SK-N-SH treated with all-trans-retinoic acid at 6 μM for 48 hours (cell line): Measurements from ENCODE around the gene TALDO1.

Experiments
- ATAC-seq: fragments of 200-7000 bp; cut with Tn5 transposase; 3 replicates; pipeline ENCODE4 v1.9.1; 2020; ENCODE audit warnings: mild to moderate bottlenecking, moderate library complexity
- ARNTL ChIP-seq: fragments of 450-650 bp; formaldehyde crosslinking; IDR thresholded peaks from 2 replicates; pipeline ENCODE4 v1.5.0; 2020; ENCODE audit warnings: low read depth, mild to moderate bottlenecking, moderate library complexity, borderline replicate concordance
- BACH2 ChIP-seq: fragments of 250-450 bp; sonication (Bioruptor Pico); IDR thresholded peaks from 2 replicates; pipeline ENCODE4 v1.9.0; 2021; ENCODE audit warnings: mild to moderate bottlenecking, borderline replicate concordance
- CREB5 ChIP-seq: fragments of 250-450 bp; sonication (Bioruptor Pico); IDR thresholded peaks from 2 replicates; pipeline ENCODE4 v1.5.1; 2020; ENCODE audit warnings: low read depth, mild to moderate bottlenecking, moderate library complexity
- CSDC2 ChIP-seq: fragments of 250-450 bp; sonication (Bioruptor Pico); IDR thresholded peaks from 2 replicates; pipeline ENCODE4 v1.5.0; 2020; ENCODE audit warnings: mild to moderate bottlenecking, moderate library complexity
- CSRNP3 ChIP-seq: fragments of 250-450 bp; sonication (Bioruptor Pico); IDR thresholded peaks from 2 replicates; pipeline ENCODE4 v1.5.1; 2021; ENCODE audit warnings: mild to moderate bottlenecking, moderate library complexity
- ESRRG ChIP-seq: fragments of 250-450 bp; sonication (Bioruptor Pico); IDR thresholded peaks from 2 replicates; pipeline ENCODE4 v1.6.1; 2021; ENCODE audit warnings: mild to moderate bottlenecking
- GLIS3 ChIP-seq: fragments of 250-450 bp; sonication (Bioruptor Pico); IDR thresholded peaks from 2 replicates; pipeline ENCODE4 v1.5.0; 2020; ENCODE audit warnings: mild to moderate bottlenecking, moderate library complexity
- ISL1 ChIP-seq: fragments of 250-450 bp; sonication (Bioruptor Pico); IDR thresholded peaks from 2 replicates; pipeline ENCODE4 v2.1.2; 2022; ENCODE audit warnings: mild to moderate bottlenecking, moderate library complexity
- OSR1 ChIP-seq: fragments of 250-450 bp; sonication (Bioruptor Pico); IDR thresholded peaks from 2 replicates; pipeline ENCODE4 v1.8.0; 2022; ENCODE audit warnings: moderate library complexity, mild to moderate bottlenecking, inconsistent platforms
- PATZ1 ChIP-seq: fragments of 250-450 bp; sonication (Bioruptor Pico); IDR thresholded peaks from 2 replicates; pipeline ENCODE4 v1.8.0; 2020; ENCODE audit warnings: mild to moderate bottlenecking, moderate library complexity, borderline replicate concordance
- POU6F1 ChIP-seq: fragments of 250-450 bp; sonication (Bioruptor Pico); IDR thresholded peaks from 2 replicates; pipeline ENCODE4 v1.8.0; 2021; ENCODE audit warnings: low read depth, mild to moderate bottlenecking, moderate library complexity, borderline replicate concordance
- PPARA ChIP-seq: fragments of 250-450 bp; sonication (Bioruptor Pico); IDR thresholded peaks from 2 replicates; pipeline ENCODE4 v1.5.0; 2020; ENCODE audit warnings: mild to moderate bottlenecking, borderline replicate concordance
- RARB ChIP-seq: fragments of 250-450 bp; sonication (Bioruptor Pico); IDR thresholded peaks from 2 replicates; pipeline ENCODE4 v1.8.0; 2021; ENCODE audit warnings: mild to moderate bottlenecking, moderate library complexity
- SNAI2 ChIP-seq: fragments of 250-450 bp; sonication (Bioruptor Pico); IDR thresholded peaks from 2 replicates; pipeline ENCODE4 v1.5.0; 2020; ENCODE audit warnings: mild to moderate bottlenecking, moderate library complexity
- TCF4 ChIP-seq: fragments of 250-450 bp; sonication (Bioruptor Pico); IDR thresholded peaks from 2 replicates; pipeline ENCODE4 v1.8.0; 2021; ENCODE audit warnings: mild to moderate bottlenecking, moderate library complexity, borderline replicate concordance
- TSHZ2 ChIP-seq: fragments of 250-450 bp; sonication (Bioruptor Pico); IDR thresholded peaks from 2 replicates; pipeline ENCODE4 v1.5.0; 2020; ENCODE audit warnings: mild to moderate bottlenecking, moderate library complexity
- ZC3H10 ChIP-seq: fragments of 250-450 bp; sonication (Bioruptor Pico); IDR thresholded peaks from 2 replicates; pipeline ENCODE4 v1.5.1; 2021; ENCODE audit warnings: mild to moderate bottlenecking, moderate library complexity
- ZFP3 ChIP-seq: fragments of 250-450 bp; sonication (Bioruptor Pico); IDR thresholded peaks from 2 replicates; pipeline ENCODE4 v1.5.0; 2020; ENCODE audit warnings: mild to moderate bottlenecking, moderate library complexity
- ZNF565 ChIP-seq: fragments of 450-650 bp; formaldehyde crosslinking; conservative IDR thresholded peaks from 2 replicates; pipeline ENCODE4 v1.5.0; 2020; ENCODE audit warnings: low read depth, mild to moderate bottlenecking, moderate library complexity
- ZNF70 ChIP-seq: fragments of 450-650 bp; formaldehyde crosslinking; IDR thresholded peaks from 2 replicates; pipeline ENCODE4 v1.5.0; 2020; ENCODE audit warnings: mild to moderate bottlenecking, moderate library complexity
- ZNF8 ChIP-seq: fragments of 450-650 bp; formaldehyde crosslinking; IDR thresholded peaks from 2 replicates; pipeline ENCODE4 v1.5.0; 2020; ENCODE audit warnings: mild to moderate bottlenecking, moderate library complexity

TALDO1 gene

GRCh38 chr11:763549-764321 is 16.5 kb downstream of the TALDO1 start (continued):
- no peak for TF ChIP-seq CREB5 (CRISPR knock-in tag)
- TF ChIP-seq ZFP3, result no peak
- TF ChIP-seq CSDC2, result no peak

GRCh38 chr11:764322-765024 is 17.2 kb downstream of the TALDO1 start:
- TF ChIP-seq PPARA (CRISPR knock-in tag) (no peak), ZNF8 (CRISPR knock-in tag) (no peak), ARNTL (CRISPR knock-in tag) (no peak), GLIS3 (no peak), TCF4 (CRISPR knock-in tag) (no peak), ISL1 (CRISPR knock-in tag) (no peak), BACH2 (CRISPR knock-in tag) (no peak)
- no peak; the same call in 2 of the 3 replicates for ATAC-seq

- ATAC-seq, result peak; percentile 65
- TF ChIP-seq RARB (CRISPR knock-in tag), result no peak
- no peak for TF ChIP-seq ZFP3
- no peak for TF ChIP-seq CREB5 (CRISPR knock-in tag)
Measured at GRCh38 chr11:765025-765801, 17.9 kb downstream of the TALDO1 start.

GRCh38 chr11:765802-766091 is 18.5 kb downstream of the TALDO1 start:
- ATAC-seq, result no peak
- TF ChIP-seq ESRRG (CRISPR knock-in tag), result no peak
- TF ChIP-seq CREB5 (CRISPR knock-in tag), result no peak
- no peak for TF ChIP-seq ISL1 (CRISPR knock-in tag)
- TF ChIP-seq POU6F1 (CRISPR knock-in tag), result no peak
- TF ChIP-seq ZNF8 (CRISPR knock-in tag), result no peak
- TF ChIP-seq ZC3H10 (CRISPR knock-in tag), result no peak
- no peak for TF ChIP-seq CSDC2
- no peak for TF ChIP-seq ZNF70
- TF ChIP-seq CSRNP3, result no peak
- TF ChIP-seq PPARA (CRISPR knock-in tag), result no peak
- TF ChIP-seq BACH2 (CRISPR knock-in tag), result no peak
- TF ChIP-seq OSR1 (CRISPR knock-in tag), result no peak
- no peak for TF ChIP-seq SNAI2 (CRISPR knock-in tag)
- no peak for TF ChIP-seq PATZ1 (CRISPR knock-in tag)
- TF ChIP-seq RARB (CRISPR knock-in tag), result no peak
- no peak for TF ChIP-seq GLIS3
- no peak for TF ChIP-seq TCF4 (CRISPR knock-in tag)
- TF ChIP-seq ARNTL (CRISPR knock-in tag), result no peak
- no peak for TF ChIP-seq TSHZ2 (CRISPR knock-in tag)
- no peak for TF ChIP-seq ZNF565 (CRISPR knock-in tag)
